NCI-H2196 (cell line): Measurements from ENCODE around the gene ADAMTS5.

Experiments used
- DNase-seq: peaks from one replicate; lab custom pipeline; 2025; ENCODE audit not compliant: unreplicated experiment; lab: John Stamatoyannopoulos, UW

ADAMTS5 gene

DNA sequence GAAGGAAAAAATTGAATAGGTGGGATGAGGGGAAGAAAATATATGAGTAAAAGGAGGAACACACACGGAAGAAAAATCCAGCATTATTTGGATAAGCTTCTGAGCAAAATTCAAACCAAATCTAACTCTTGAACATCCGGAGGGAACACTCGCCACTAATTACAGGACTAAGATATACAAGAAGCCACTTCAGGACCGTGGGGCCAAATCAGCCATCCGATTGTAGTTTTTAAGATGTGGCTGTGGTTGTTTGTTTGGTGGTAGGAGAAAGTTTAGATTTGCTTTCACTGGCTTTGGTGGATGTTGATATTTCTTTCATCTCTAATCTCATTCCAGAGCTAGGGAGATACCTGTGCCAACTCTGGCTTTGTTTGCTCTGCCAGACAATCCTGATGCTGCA, 78.0 kb downstream of the ADAMTS5 start:
- no peak for DNase-seq

DNA sequence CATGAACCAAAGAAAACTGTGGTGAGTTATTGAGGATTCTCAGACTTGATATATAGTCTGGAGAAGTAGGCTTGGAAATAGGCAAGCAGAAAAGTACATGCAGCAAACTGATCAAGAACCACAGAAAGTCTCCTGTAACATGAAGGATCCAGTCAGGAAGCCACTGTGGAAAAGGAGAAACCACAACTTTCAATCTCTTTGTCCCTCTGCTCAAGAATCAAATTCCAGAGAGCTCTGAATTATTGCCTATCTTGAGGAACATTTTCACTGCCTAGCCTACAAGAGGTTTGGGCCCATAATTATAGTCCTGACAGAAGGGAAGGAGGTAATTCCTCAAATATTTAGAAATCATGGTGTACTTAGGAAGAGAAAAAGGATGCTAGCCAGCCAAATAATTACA, 78.6 kb downstream of the ADAMTS5 start:
- no peak for DNase-seq

- no peak for DNase-seq
Observed at GRCh38 chr21:26887251-26887650, 79.6 kb downstream of the ADAMTS5 start.

- DNase-seq = no peak
Observed at GRCh38 chr21:26884436-26884835, 82.5 kb downstream of the ADAMTS5 start.

DNA sequence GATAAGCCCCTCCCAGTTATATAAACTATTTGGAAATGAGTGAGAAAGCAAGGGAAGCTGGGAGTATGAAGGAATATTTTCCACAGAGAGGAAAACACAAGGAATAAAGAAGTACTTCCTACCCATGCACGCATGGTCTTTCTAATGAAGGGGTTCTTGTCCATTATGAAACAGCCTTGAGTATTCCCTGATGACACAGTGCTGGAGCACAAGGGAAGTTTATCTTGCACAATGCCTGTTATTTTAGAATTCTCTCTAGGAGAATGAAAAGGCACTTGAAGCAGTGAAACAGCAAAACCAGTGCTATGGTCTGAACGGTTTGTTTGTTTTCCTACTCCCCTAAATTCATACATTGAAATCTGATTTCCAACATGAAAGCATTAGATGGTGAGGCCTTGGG, 83.1 kb downstream of the ADAMTS5 start:
- DNase-seq = no peak

GRCh38 chr21:26881504-26882228, 85.2 kb downstream of the ADAMTS5 start:
- no peak for DNase-seq

DNA sequence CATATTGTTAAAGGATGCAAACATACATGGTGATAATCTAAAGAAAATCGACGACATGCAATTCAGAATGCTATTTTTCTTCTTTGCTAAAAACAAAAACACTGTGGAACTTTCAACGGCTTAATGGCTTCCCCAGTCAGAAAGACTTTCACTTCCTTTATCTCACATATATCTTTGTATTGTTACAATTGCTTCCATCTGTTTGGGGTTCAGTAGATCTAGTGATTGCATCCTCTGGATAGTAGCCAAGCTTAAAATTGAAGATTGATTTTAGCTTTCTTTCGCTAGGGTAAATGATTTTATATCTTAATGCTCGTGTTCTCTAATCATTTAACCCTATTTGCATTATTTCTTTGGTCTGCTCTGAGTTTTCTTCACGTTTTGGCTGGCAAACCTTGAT, 89.9 kb downstream of the ADAMTS5 start:
- no peak for DNase-seq

DNA sequence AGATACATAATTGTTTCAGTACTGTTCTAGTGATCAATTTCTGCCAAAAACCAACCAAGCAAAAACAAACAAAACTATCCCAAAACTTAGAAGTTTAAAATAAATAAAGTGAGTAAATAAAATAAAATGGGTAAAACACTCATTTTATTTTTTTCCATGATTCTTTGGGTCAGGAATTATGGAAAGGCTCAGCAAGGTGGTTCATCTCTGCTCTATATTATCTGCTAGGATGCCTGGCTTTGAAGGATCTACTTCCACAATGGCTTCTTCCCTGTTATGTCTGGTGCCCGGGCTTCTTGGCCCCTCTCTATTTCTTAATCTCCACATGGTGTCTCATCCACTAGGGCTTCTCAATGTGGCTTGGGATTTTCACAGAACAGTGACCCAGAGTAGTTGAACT, 92.5 kb downstream of the ADAMTS5 start:
- DNase-seq = no peak
